Tibial artery (tissue), 4 donors: ENCODE results near the gene EHD2.
A peak's percentile ranks its signal among the peaks of the same experiment; 100 is the strongest.

Source experiments
- DNase-seq, 2 donors: peaks; one replicate each; pipeline ENCODE4 v3.0.0-alpha.2; 2019
- H3K27ac ChIP-seq, 2 donors: fragments of 200-600 bp; sonication (generic) in 1 of 2; 1 replicate in 1 of 2; 2 replicates in 1 of 2; pipeline ENCODE4 v1.5.1; 2018 to 2019; ENCODE audit warnings: mild to moderate bottlenecking in 1 of 2
- H3K27me3 ChIP-seq, 2 donors: fragments of 200-600 bp; sonication (generic) in 1 of 2; one replicate each; pipeline versions ENCODE4 v1.5.1 to v1.6.0; 2016 to 2019
- H3K36me3 ChIP-seq, 3 donors: fragments of 200-600 bp; sonication (generic) in 2 of 3; one replicate each; pipeline ENCODE4 v1.5.1; 2016 to 2019; ENCODE audit warnings: mild to moderate bottlenecking in 2 of 3
- H3K4me1 ChIP-seq, 4 donors: fragments of 200-600 bp; sonication (generic) in 2 of 4; 1 replicate in 3 of 4; 2 replicates in 1 of 4; pipeline ENCODE4 v1.5.1; 2016 to 2019
- H3K4me3 ChIP-seq, 2 donors: fragments of 200-600 bp; sonication (generic) in 1 of 2; 1 replicate in 1 of 2; 2 replicates in 1 of 2; pipeline ENCODE4 v1.5.1; 2018 to 2019; ENCODE audit warnings: mild to moderate bottlenecking in 2 of 2
- H3K9me3 ChIP-seq, 3 donors: fragments of 200-600 bp; sonication (generic) in 1 of 3; one replicate each; pipeline ENCODE4 v1.5.1; 2016 to 2019
- CTCF ChIP-seq, 2 experiments: fragments of 200-600 bp in 1 of 2; fragments of 450-650 bp in 1 of 2; IDR thresholded peaks; one replicate each; pipeline ENCODE4 v1.5.1; 2017 to 2019; ENCODE audit warnings: antibody characterized with exemption in 2 of 2, mild to moderate bottlenecking in 1 of 2, moderate library complexity in 1 of 2
- intact Hi-C: fragments of 100-400 bp; cut with DNase I; formaldehyde crosslinking; loops from one replicate; pipeline ENCODE4 v1.15.0; 2023; ENCODE audit warnings: low total_unique reads

The EHD2 gene

DNA sequence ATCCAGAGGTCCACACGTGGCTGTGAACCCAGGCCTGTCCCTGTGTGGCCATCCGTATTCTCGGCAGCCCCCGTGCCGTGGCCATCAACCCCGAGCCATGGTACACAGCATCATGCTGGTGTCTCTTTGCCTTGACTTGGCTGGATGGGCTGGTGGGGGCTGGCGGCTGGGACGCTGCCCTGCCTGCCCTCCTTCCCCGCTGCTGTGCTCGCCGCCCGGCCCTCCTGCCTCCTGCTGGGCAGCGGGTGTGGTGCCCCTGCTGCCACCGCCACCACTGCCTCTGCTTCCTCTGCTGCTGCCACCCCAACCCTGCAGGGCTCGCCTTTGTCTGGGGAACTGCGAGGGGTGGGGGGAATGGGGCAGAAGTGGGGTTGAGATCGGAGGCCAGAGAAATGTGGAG is 19.7 kb upstream of the EHD2 start:
- intact Hi-C loops = loop anchor here (10.0 kb wide), 1 partner anchor 179 kb away; the partner anchor contains the start of gene NAPA

GRCh38 chr19:47693903-47694302 is 19.3 kb upstream of the EHD2 start:
- no peak for TF ChIP-seq CTCF (IDR thresholded peaks at IDR 0.05)
- intact Hi-C loops = loop anchor here (10.0 kb wide), 1 partner anchor 179 kb away; the partner anchor contains the start of gene NAPA

More for the DNA sequence above, 19.7 kb upstream of the EHD2 start:
- Histone ChIP-seq H3K27me3 (no peaks in the 10 kb centered on the region), H3K4me3 (no peak overlapping the region), H3K36me3 (peaks cover 6 to 64% (median 54%) of the 10 kb centered on the region in 3 donors), H3K4me1 (peaks cover 0 to 4% (median 2%) of the 10 kb centered on the region in 4 donors), H3K9me3 (no peaks in the 10 kb centered on the region), H3K27ac (no peak overlapping the region)
- TF ChIP-seq CTCF (IDR thresholded peaks at IDR 0.05) = no peak
- DNase-seq = no peak

DNA sequence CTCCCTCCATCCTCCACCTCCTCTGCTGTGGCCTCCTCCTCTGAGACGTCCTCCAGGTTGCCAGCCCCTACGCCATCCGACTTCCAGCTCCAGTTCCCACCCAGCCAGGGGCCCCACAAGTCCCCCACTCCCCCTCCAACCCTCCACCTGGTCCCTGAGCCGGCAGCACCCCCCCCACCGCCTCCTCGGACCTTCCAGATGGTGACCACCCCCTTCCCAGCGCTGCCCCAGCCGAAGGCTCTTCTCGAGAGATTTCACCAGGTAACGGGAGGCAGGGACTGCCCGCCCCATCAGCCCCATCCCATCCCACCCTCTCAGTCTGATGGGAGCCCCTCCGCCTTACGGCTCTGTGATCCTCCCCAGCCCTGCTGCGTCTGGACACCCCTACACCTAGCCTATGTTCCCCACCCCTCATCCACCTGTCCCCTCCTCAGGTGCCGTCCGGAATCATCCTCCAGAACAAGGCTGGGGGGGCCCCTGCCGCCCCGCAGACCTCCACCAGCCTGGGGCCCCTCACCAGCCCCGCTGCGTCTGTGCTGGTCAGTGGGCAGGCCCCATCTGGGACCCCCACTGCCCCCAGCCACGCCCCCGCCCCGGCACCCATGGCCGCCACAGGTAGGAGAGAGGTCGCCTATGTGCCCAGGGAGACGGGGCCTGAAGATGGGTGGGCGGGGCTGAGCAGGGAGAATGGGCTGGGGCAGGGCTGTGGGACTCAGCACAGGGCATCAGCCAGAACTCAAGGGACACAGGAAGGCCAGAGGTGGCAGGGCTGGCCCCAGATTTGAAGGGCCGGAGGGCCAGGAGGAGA is 18.6 kb upstream of the EHD2 start:
- Histone ChIP-seq H3K27ac (no peak overlapping the region), H3K36me3 (peaks cover 13 to 75% (median 66%) of the 10 kb centered on the region in 3 donors), H3K4me3 (no peak overlapping the region), H3K9me3 (no peaks in the 10 kb centered on the region), H3K4me1 (peaks cover 0 to 4% (median 2%) of the 10 kb centered on the region in 4 donors), H3K27me3 (no peaks in the 10 kb centered on the region)
- no peak for TF ChIP-seq CTCF (IDR thresholded peaks at IDR 0.05)
- DNase-seq = no peak
- intact Hi-C loops = loop anchor here (5.0 to 10.0 kb wide), 2 partner anchors 180 to 257 kb away; partner anchors contain the start of gene NAPA

More at GRCh38 chr19:47693903-47694302, 19.3 kb upstream of the EHD2 start:
- Histone ChIP-seq H3K4me3 (no peak overlapping the region), H3K36me3 (peaks cover 10 to 68% (median 58%) of the 10 kb centered on the region in 3 donors), H3K4me1 (peaks cover 0 to 4% (median 2%) of the 10 kb centered on the region in 4 donors), H3K27ac (no peak overlapping the region), H3K27me3 (no peaks in the 10 kb centered on the region), H3K9me3 (no peaks in the 10 kb centered on the region)
- DNase-seq = no peak

DNA sequence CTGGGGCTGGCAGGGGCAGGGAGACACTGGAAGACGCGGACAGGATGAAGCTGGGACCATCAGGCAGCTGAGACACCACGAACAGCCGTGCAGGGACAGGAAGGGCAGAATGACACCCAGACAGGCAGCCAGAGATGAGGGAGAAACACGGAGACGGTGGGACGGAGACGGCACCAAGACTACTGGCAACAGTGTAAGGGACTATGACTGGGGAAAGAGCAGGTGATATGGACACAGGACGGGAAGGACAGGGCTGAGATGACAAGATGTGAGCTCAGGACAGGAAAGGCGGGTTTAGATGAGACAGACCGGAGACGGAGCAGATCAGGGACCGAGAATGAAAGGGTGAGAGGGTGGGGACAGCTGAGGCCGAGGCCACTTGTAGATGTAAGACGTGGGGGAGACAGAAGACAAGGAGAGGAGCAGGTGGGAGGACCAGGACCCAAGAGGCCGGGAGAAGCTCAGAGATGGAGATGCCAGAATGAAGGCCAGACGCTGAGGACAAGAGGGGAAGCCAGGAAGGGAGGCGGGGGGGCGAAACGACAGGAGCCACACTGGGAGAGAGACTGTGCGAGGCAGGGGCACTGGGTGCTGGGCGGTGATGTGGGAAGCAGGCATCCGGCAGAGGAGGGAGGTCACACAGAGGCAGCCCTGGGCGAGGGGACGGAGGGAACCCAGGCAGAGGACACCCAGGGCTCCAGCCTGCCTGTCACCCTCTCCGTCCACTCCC is 17.5 kb upstream of the EHD2 start:
- Histone ChIP-seq H3K27me3 (no peaks in the 10 kb centered on the region), H3K9me3 (no peaks in the 10 kb centered on the region), H3K36me3 (peaks cover 17 to 85% (median 76%) of the 10 kb centered on the region in 3 donors), H3K27ac (no peak overlapping the region), H3K4me1 (peaks cover 0 to 4% (median 2%) of the 10 kb centered on the region in 4 donors), H3K4me3 (no peak overlapping the region)
- TF ChIP-seq CTCF (IDR thresholded peaks at IDR 0.05) = no peak
- intact Hi-C loops = loop anchor here (5.0 to 10.0 kb wide), 2 partner anchors 181 to 258 kb away; partner anchors contain the start of gene NAPA
- peak in 1 of 2 donors; percentile 62 for DNase-seq

DNA sequence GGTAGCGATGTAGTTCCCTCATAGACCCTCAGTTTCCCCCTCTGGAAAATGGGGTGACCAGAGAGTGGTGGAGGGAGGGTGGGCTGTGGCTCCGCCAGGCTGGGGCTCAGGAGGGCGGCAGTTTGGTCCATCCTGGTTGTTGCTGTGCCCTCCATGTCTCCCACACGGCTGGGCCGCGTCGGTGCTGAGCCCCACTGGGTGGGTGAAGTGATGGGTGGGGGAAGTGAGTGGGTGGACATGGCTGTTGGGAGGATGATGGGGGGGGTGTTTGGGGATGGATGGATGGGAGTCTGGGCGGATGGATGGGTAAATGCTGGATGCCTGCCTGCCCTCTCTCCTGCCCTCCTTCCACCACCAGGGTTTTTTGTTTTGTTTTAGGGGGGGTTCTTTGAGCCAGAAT is 16.6 kb upstream of the EHD2 start:
- Histone ChIP-seq H3K9me3 (no peaks in the 10 kb centered on the region), H3K27ac (no peak overlapping the region), H3K27me3 (no peaks in the 10 kb centered on the region), H3K4me1 (peaks cover 0 to 4% (median 2%) of the 10 kb centered on the region in 4 donors), H3K4me3 (no peak overlapping the region), H3K36me3 (peaks cover 16 to 84% (median 77%) of the 10 kb centered on the region in 3 donors)
- no peak for TF ChIP-seq CTCF (IDR thresholded peaks at IDR 0.05)
- intact Hi-C loops = loop anchor here (5.0 to 10.0 kb wide), 2 partner anchors 182 to 259 kb away; partner anchors contain the start of gene NAPA
- no peak for DNase-seq
